CD14-positive monocyte (primary cell): Measurements from ENCODE around the gene TSPYL2. TPM values are rescaled to one million over a fixed set of nuclear protein-coding genes. Genes with fewer than 3 reads are reported as not detected.

Source experiments
- DNase-seq, 3 donors: peaks; one replicate each; pipeline ENCODE4 v3.0.0-alpha.2; 2011 to 2022
- H2AFZ ChIP-seq: 2 replicates; pipeline ENCODE4 v1.6.0; 2012; ENCODE audit warnings: mild to moderate bottlenecking, low read depth, low read length, inconsistent platforms; ENCODE audit not compliant: insufficient read depth, poor library complexity, severe bottlenecking
- H3K27ac ChIP-seq, 2 donors: 1 replicate in 1 of 2; 2 replicates in 1 of 2; pipeline ENCODE4 v1.5.1; 2012 to 2013; ENCODE audit warnings: low read length in 2 of 2, control low read depth in 1 of 2, inconsistent platforms in 1 of 2, low read depth in 1 of 2, mild to moderate bottlenecking in 1 of 2
- H3K27me3 ChIP-seq, 2 donors: one replicate each; pipeline versions ENCODE4 v1.6.0 to v1.6.1; 2011 to 2013; ENCODE audit warnings: low read length in 2 of 2; ENCODE audit not compliant: control insufficient read depth in 2 of 2, insufficient read depth in 2 of 2
- H3K36me3 ChIP-seq, 2 donors: replicated peaks in 1 of 2; 1 replicate in 1 of 2; 2 replicates in 1 of 2; pipeline versions ENCODE4 v1.5.1 to v1.6.1; 2012 to 2013; ENCODE audit warnings: low read length in 2 of 2, control low read depth in 1 of 2, inconsistent platforms in 1 of 2, mild to moderate bottlenecking in 1 of 2; ENCODE audit not compliant: insufficient read depth in 2 of 2, control insufficient read depth in 1 of 2
- H3K4me1 ChIP-seq, 2 donors: 1 replicate in 1 of 2; 2 replicates in 1 of 2; pipeline versions ENCODE4 v1.5.1 to v1.6.1; 2012 to 2013; ENCODE audit warnings: low read length in 2 of 2, control low read depth in 1 of 2, inconsistent platforms in 1 of 2, mild to moderate bottlenecking in 1 of 2, moderate library complexity in 1 of 2; ENCODE audit not compliant: insufficient read depth in 2 of 2, control insufficient read depth in 1 of 2
- H3K4me2 ChIP-seq: replicated peaks from 2 replicates; pipeline ENCODE3; 2012; ENCODE audit warnings: low read length, moderate library complexity, mild to moderate bottlenecking; ENCODE audit not compliant: poor library complexity, severe bottlenecking; ENCODE audit errors: extremely low read depth
- H3K4me3 ChIP-seq, 3 experiments: fragments of 200-600 bp in 1 of 3; sonication (generic) in 1 of 3; replicated peaks in 1 of 3; 1 replicate in 2 of 3; 2 replicates in 1 of 3; pipeline ENCODE4 v1.5.1; 2011 to 2013; ENCODE audit warnings: low read length in 3 of 3, mild to moderate bottlenecking in 3 of 3, control low read depth in 2 of 3, low read depth in 2 of 3, inconsistent platforms in 1 of 3, moderate library complexity in 1 of 3
- H3K79me2 ChIP-seq: 2 replicates; pipeline ENCODE4 v1.6.0; 2012; ENCODE audit warnings: mild to moderate bottlenecking, control low read depth, inconsistent platforms, low read length, moderate library complexity; ENCODE audit not compliant: insufficient read depth
- H3K9ac ChIP-seq: 2 replicates; pipeline ENCODE4 v1.6.0; 2017; ENCODE audit warnings: low read length, mild to moderate bottlenecking; ENCODE audit not compliant: insufficient read depth, poor library complexity, severe bottlenecking
- H3K9me3 ChIP-seq, 2 donors: replicated peaks in 1 of 2; 1 replicate in 1 of 2; 2 replicates in 1 of 2; pipeline versions ENCODE4 v1.5.1 to v1.6.1; 2012 to 2013; ENCODE audit warnings: low read length in 2 of 2, control low read depth in 1 of 2; ENCODE audit not compliant: control insufficient read depth in 1 of 2, insufficient read depth in 1 of 2
- H4K20me1 ChIP-seq: 2 replicates; pipeline ENCODE4 v1.6.0; 2012; ENCODE audit warnings: mild to moderate bottlenecking, low read length, control low read depth, moderate library complexity; ENCODE audit not compliant: insufficient read depth
- H3K27ac Mint-ChIP-seq, 7 donors: one replicate each; pipeline ENCODE4 v1.8.0; 2020; ENCODE audit warnings: mild to moderate bottlenecking in 7 of 7, mixed read lengths in 7 of 7, moderate library complexity in 6 of 7, inconsistent platforms in 2 of 7
- H3K27me3 Mint-ChIP-seq, 3 donors: one replicate each; pipeline ENCODE4 v1.8.0; 2021 to 2022; ENCODE audit warnings: low read depth in 3 of 3, mild to moderate bottlenecking in 3 of 3, mixed read lengths in 3 of 3, moderate library complexity in 3 of 3, inconsistent platforms in 1 of 3
- H3K36me3 Mint-ChIP-seq, 2 donors: one replicate each; pipeline ENCODE4 v1.8.0; 2020; ENCODE audit warnings: mixed read lengths in 2 of 2, inconsistent platforms in 1 of 2, mild to moderate bottlenecking in 1 of 2
- H3K4me1 Mint-ChIP-seq: one replicate; pipeline ENCODE4 v1.8.0; 2020; ENCODE audit warnings: mild to moderate bottlenecking, mixed read lengths
- H3K4me3 Mint-ChIP-seq, 2 donors: one replicate each; pipeline ENCODE4 v1.8.0; 2020; ENCODE audit warnings: mild to moderate bottlenecking in 2 of 2, mixed read lengths in 2 of 2, moderate library complexity in 1 of 2
- H3K9me3 Mint-ChIP-seq, 7 donors: one replicate each; pipeline ENCODE4 v1.8.0; 2020 to 2022; ENCODE audit warnings: mixed read lengths in 7 of 7, mild to moderate bottlenecking in 6 of 7, moderate library complexity in 6 of 7, inconsistent platforms in 2 of 7
- WGBS: methylation state at CpG from one replicate; pipeline ENCODE4 v1.1.5; 2013; ENCODE audit warnings: missing lambda C conversion rate; ENCODE audit not compliant: insufficient coverage; 5-methylcytosine and 5-hydroxymethylcytosine counted together
- intact Hi-C, 2 donors: fragments of 100-400 bp; cut with micrococcal nuclease; formaldehyde crosslinking; loops; one replicate each; pipeline versions ENCODE4 v1.15.0 to v1.15.1; 2023
- polyA plus RNA-seq, 3 donors: library from polyadenylated mRNA; depleted of rRNA in 1 of 3; unstranded in 2 of 3; stranded (reverse) in 1 of 3; fragments of 300-500 nt in 2 of 3; fragments of >200 nt in 1 of 3; fragmentation: Illumina TruSeq in 2 of 3; gene quantifications; 1 replicate in 2 of 3; 2 replicates in 1 of 3; pipeline ENCODE4 v1.2.3, GENCODE V29; 2012 to 2021
- TF ChIP-seq, protein P1 (sequence below): fragments of 200-600 bp; IDR thresholded peaks from one replicate; pipeline ENCODE4 v1.8.0; 2022; ENCODE audit warnings: antibody characterized with exemption, mild to moderate bottlenecking

TSPYL2 gene
- polyA plus RNA-seq, 3 donors: 0.33 to 29.4 (median 0.40) TPM

DNA sequence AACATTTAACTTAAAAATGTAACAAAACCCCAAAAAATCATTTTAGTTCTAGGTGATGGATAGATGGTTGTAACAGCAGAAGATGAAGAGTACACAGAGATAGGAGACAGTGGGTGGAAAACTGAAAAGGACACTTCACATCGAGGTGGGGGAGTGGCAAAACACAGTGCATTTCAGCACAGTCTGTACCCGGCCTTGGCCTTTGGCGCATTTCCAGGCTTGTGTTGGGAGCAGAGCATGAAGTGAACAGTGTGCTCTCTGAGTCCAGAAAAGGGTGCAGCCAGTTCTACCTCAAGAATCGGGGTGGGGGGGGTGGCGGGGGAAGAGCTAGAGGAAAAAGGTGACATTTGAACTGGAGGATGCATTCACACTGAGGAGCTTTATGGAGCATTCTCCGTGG is 4.3 kb downstream of the TSPYL2 start:
- Histone ChIP-seq H3K27ac (no peak overlapping the region), H2AFZ (no peak overlapping the region), H3K9ac (no peak overlapping the region), H3K79me2 (no peaks in the 10 kb centered on the region), H3K9me3 (no peaks in the 10 kb centered on the region), H3K4me1 (peaks cover 28 to 31% of the 10 kb centered on the region in 2 donors), H4K20me1 (no peaks in the 10 kb centered on the region), H3K36me3 (no peaks in the 10 kb centered on the region), H3K4me2 (no peak overlapping the region), H3K4me3 (no peak overlapping the region), H3K27me3 (no peaks in the 10 kb centered on the region)
- Mint-ChIP-seq H3K27ac (no peak overlapping the region), H3K36me3 (peaks cover 0 to 20% of the 10 kb centered on the region in 2 donors), H3K27me3 (peaks cover 14 to 38% (median 28%) of the 10 kb centered on the region in 3 donors), H3K9me3 (peaks cover 0 to 6% (median 0%) of the 10 kb centered on the region in 7 donors), H3K4me3 (no peak overlapping the region), H3K4me1 (peaks cover 34% of the 10 kb centered on the region)
- DNase-seq: no peak
- intact Hi-C loops: no loop called here
- TF ChIP-seq, protein P1, sequence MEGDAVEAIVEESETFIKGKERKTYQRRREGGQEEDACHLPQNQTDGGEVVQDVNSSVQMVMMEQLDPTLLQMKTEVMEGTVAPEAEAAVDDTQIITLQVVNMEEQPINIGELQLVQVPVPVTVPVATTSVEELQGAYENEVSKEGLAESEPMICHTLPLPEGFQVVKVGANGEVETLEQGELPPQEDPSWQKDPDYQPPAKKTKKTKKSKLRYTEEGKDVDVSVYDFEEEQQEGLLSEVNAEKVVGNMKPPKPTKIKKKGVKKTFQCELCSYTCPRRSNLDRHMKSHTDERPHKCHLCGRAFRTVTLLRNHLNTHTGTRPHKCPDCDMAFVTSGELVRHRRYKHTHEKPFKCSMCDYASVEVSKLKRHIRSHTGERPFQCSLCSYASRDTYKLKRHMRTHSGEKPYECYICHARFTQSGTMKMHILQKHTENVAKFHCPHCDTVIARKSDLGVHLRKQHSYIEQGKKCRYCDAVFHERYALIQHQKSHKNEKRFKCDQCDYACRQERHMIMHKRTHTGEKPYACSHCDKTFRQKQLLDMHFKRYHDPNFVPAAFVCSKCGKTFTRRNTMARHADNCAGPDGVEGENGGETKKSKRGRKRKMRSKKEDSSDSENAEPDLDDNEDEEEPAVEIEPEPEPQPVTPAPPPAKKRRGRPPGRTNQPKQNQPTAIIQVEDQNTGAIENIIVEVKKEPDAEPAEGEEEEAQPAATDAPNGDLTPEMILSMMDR: no peak
- WGBS: 94% methylated on average over 5 of the region's 6 CpGs

DNA sequence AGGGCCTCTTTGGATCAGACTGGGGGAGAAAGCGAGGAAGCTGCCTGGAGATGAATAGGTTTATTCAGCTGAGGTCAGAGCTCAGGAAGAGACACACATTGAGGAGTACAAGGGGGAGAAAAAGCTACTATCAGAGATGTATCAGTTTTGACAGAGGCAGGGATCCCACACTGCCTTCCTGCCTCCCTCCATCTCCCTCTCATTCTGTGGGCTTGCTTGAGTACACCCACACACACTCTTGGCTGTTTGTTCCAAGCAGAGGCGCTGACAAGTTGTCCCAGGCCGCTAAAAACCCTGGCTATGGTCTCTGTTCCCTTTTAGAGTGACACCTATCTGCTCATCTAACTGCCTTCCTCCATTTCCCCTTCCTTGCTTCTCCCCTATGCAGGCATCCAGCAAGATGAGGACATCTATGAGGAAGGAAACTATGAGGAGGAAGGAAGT is 5.2 kb downstream of the TSPYL2 start:
- Histone ChIP-seq H3K4me3 (no peak overlapping the region), H3K27ac (no peak overlapping the region), H3K79me2 (no peaks in the 10 kb centered on the region), H2AFZ (no peak overlapping the region), H3K36me3 (no peaks in the 10 kb centered on the region), H3K27me3 (no peaks in the 10 kb centered on the region), H3K4me2 (no peak overlapping the region), H4K20me1 (no peaks in the 10 kb centered on the region), H3K9ac (no peak overlapping the region), H3K9me3 (no peaks in the 10 kb centered on the region), H3K4me1 (peaks cover 28 to 31% of the 10 kb centered on the region in 2 donors)
- TF ChIP-seq, protein P1: no peak
- peaks cover 0 to 6% (median 0%) of the 10 kb centered on the region in 7 donors for H3K9me3 Mint-ChIP-seq
- H3K36me3 Mint-ChIP-seq: peaks cover 0 to 20% of the 10 kb centered on the region in 2 donors
- intact Hi-C loops: no loop called here
- peak overlapping the region in 1 of 2 donors; percentile 39 for H3K4me3 Mint-ChIP-seq
- H3K27me3 Mint-ChIP-seq: peaks cover 13 to 34% (median 23%) of the 10 kb centered on the region in 3 donors
- 80% methylated on average over 1 of the region's 3 CpGs for WGBS
- DNase-seq: peak in 2 of 3 donors; percentile 41 to 71
- H3K4me1 Mint-ChIP-seq: peaks cover 34% of the 10 kb centered on the region
- no peak overlapping the region for H3K27ac Mint-ChIP-seq
